Peyer's patch (tissue), 4 donors: Measurements from ENCODE around the gene DOCK6.

Experiments used
- CTCF ChIP-seq, 6 experiments: fragments of 450-650 bp in 4 of 6; fragments of 200-600 bp in 2 of 6; sonication (generic) in 1 of 6; IDR thresholded peaks; one replicate each; pipeline ENCODE4 v1.5.1; 2017 to 2019; ENCODE audit warnings: antibody characterized with exemption in 6 of 6, mild to moderate bottlenecking in 3 of 6, moderate library complexity in 1 of 6
- POLR2A ChIP-seq, 2 donors: fragments of 450-650 bp; IDR thresholded peaks; one replicate each; pipeline ENCODE4 v1.5.1; 2017; ENCODE audit warnings: antibody characterized with exemption in 2 of 2, mild to moderate bottlenecking in 2 of 2, moderate library complexity in 2 of 2

DNA sequence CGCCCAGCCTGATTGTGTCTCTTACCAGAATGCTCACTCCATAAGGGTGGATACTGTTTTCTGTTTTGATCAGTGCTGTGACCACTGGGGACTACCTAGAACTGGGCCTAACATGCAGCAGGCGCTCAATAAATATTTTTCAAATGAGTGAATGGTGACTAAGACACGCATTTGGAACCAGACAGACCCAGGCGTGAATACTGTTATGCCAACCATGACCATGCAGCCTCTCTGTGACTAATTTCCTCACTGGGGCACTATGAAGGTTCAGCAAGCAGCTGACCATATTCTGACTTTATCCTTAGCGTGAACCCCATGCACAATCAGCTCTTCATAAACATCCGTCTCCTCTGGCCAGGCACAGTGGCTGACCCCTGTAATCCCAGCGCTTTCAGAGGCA, 93.8 kb downstream of the DOCK6 start:
- TF ChIP-seq CTCF (IDR thresholded peaks at IDR 0.05) (no peak), POLR2A (IDR thresholded peaks at IDR 0.05) (no peak)
